Astrocyte of the spinal cord (primary cell): ENCODE results near the gene FOXL1.
A peak's percentile ranks its signal among the peaks of the same experiment; 100 is the strongest.

Source experiments
- DNase-seq: peaks from one replicate; pipeline ENCODE4 v3.0.0; 2011; ENCODE audit warnings: low read depth, low spot score
- H3K4me3 ChIP-seq: 2 replicates; pipeline ENCODE4 v1.5.1; 2011; ENCODE audit warnings: low read depth, mild to moderate bottlenecking, low read length, moderate library complexity
- CTCF ChIP-seq: IDR thresholded peaks from 2 replicates; pipeline ENCODE4 v1.5.1; 2012; ENCODE audit warnings: low read depth, mild to moderate bottlenecking, low read length, inconsistent platforms
- in situ Hi-C: cut with HindIII; loops from 2 replicates; pipeline ENCODE4 v1.10.0; 2017; ENCODE audit warnings: low sequenced_read_pairs

FOXL1 gene

GRCh38 chr16:86562356-86562755, 16.0 kb upstream of the FOXL1 start:
- TF ChIP-seq CTCF, result no peak
- no peak overlapping the region for H3K4me3 ChIP-seq
- no peak for DNase-seq
- in situ Hi-C loops, result loop anchor here (25.0 kb wide), 1 partner anchor 500 kb away; no protein-coding TSS in a partner anchor

- peak; percentile 100 for TF ChIP-seq CTCF
- in situ Hi-C loops, result loop anchor here (25.0 kb wide), 1 partner anchor 499 kb away; no protein-coding TSS in a partner anchor
- peak; percentile 95 for DNase-seq
- peak overlapping the region; percentile 41 for H3K4me3 ChIP-seq
Measured at GRCh38 chr16:86563469-86564345, 14.6 kb upstream of the FOXL1 start.

DNA sequence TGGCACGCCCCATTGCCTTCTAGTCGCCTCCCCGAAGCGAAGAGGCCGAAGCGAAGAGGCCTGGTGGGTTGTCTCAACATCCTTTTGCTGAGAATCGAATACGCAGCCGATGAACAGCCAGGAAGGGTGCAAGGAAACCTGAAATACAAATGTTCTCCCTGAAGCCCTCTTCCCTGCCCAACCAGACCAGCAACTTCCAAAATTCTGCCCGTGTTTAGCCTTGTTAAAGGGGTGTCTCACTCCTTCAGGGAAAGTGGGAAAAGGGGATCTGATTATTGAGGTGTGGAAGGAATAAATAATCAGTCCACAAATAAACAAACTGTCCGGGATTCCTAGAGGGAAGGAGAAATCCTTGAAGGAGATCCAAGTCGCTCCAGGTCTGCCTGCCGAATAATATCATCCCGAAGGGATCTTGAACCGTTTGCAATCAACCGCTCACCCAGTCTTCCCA, 13.1 kb upstream of the FOXL1 start:
- H3K4me3 ChIP-seq, result peak overlapping the region; percentile 99
- peak; percentile 61 for DNase-seq
- no peak for TF ChIP-seq CTCF
- in situ Hi-C loops, result loop anchor here (25.0 kb wide), 1 partner anchor 497 kb away; no protein-coding TSS in a partner anchor

- H3K4me3 ChIP-seq, result peak overlapping the region; percentile 99
- in situ Hi-C loops, result loop anchor here (25.0 kb wide), 1 partner anchor 496 kb away; no protein-coding TSS in a partner anchor
- TF ChIP-seq CTCF, result no peak
- no peak for DNase-seq
Measured at GRCh38 chr16:86565644-86566511, 12.5 kb upstream of the FOXL1 start.

GRCh38 chr16:86566601-86566965, 11.8 kb upstream of the FOXL1 start, which contains the start of gene FOXC2:
TSS of gene FOXC2 (plus strand) at chr16:86566829. CDS start at chr16:86567336, 507 bp downstream.
- DNase-seq, result peak; percentile 98
- H3K4me3 ChIP-seq, result peak within 1 kb of the TSS; percentile 99
- no peak for TF ChIP-seq CTCF
- in situ Hi-C loops, result loop anchor here (25.0 kb wide), 1 partner anchor 496 kb away; no protein-coding TSS in a partner anchor
